GM19025 (cell line): Measurements from ENCODE around the gene P2RX3.
"Not testable (repeated sequence)": the region's sequence is repeated elsewhere in the genome, so short reads cannot be mapped to it uniquely, and the experiment has no call there.

Experiments
- ATAC-seq: cut with Tn5 transposase; IDR thresholded peaks from one replicate; pipeline ENCODE4 v1.9.1; 2021; ENCODE audit warnings: mild to moderate bottlenecking, low read depth, moderate library complexity; ENCODE audit not compliant: unreplicated experiment

P2RX3 gene

GRCh38 chr11:57394203-57394965, 56.2 kb downstream of the P2RX3 start:
- no peak for ATAC-seq

GRCh38 chr11:57395905-57396623, 57.9 kb downstream of the P2RX3 start:
- no peak for ATAC-seq

- no peak for ATAC-seq
Observed at GRCh38 chr11:57396744-57397143, 58.6 kb downstream of the P2RX3 start.

- no peak for ATAC-seq
Observed at GRCh38 chr11:57397394-57397990, 59.3 kb downstream of the P2RX3 start.

- ATAC-seq = no peak
Observed at GRCh38 chr11:57399221-57399620, 61.1 kb downstream of the P2RX3 start.

GRCh38 chr11:57399972-57400578, 61.9 kb downstream of the P2RX3 start:
- ATAC-seq = no peak

GRCh38 chr11:57402188-57403002, 64.2 kb downstream of the P2RX3 start:
- ATAC-seq = no peak

- not testable (repeated sequence) for ATAC-seq
Observed at GRCh38 chr11:57403003-57403801, 65.0 kb downstream of the P2RX3 start.

GRCh38 chr11:57403802-57404147, 65.6 kb downstream of the P2RX3 start:
- no peak for ATAC-seq

GRCh38 chr11:57405271-57405860, 67.2 kb downstream of the P2RX3 start:
- no peak for ATAC-seq

- ATAC-seq = peak; percentile 92
Observed at GRCh38 chr11:57406337-57406904, 68.3 kb downstream of the P2RX3 start.

GRCh38 chr11:57407010-57407920, 69.1 kb downstream of the P2RX3 start:
- no peak for ATAC-seq

GRCh38 chr11:57407941-57408475, 69.9 kb downstream of the P2RX3 start:
- ATAC-seq = no peak

GRCh38 chr11:57408771-57409170, 70.6 kb downstream of the P2RX3 start:
- ATAC-seq = no peak

- ATAC-seq = no peak
Observed at GRCh38 chr11:57409321-57410100, 71.4 kb downstream of the P2RX3 start.

- ATAC-seq = no peak
Observed at GRCh38 chr11:57410287-57410686, 72.1 kb downstream of the P2RX3 start.

GRCh38 chr11:57413681-57414080, 75.5 kb downstream of the P2RX3 start:
- ATAC-seq = no peak
